HCT116 (cell line): ENCODE results near the gene CCDC159. TPM values are rescaled to one million over a fixed set of nuclear protein-coding genes. Genes with fewer than 3 reads are reported as not detected.
"Not testable (repeated sequence)": the region's sequence is repeated elsewhere in the genome, so short reads cannot be mapped to it uniquely, and the experiment has no call there.

Experiments
- ATAC-seq: fragments of 200-7000 bp; cut with Tn5 transposase; 2 replicates; pipeline ENCODE4 v1.9.1; 2020; ENCODE audit warnings: mild to moderate bottlenecking, moderate library complexity
- BruUV-seq: library from RNA; stranded (reverse); fragments of 400-500 nt; replicated peaks from 2 replicates; lab custom pipeline; 2021; lab: Mats Ljungman, UMichigan
- CTCF ChIA-PET: fragments of 300-600 bp; sonication (Branson Sonifier 250); formaldehyde crosslinking; loops from one replicate; lab custom pipeline; 2021; ENCODE audit warnings: antibody characterized with exemption; lab: Charles Lee
- POLR2A ChIA-PET: fragments of 300-600, 350-600 bp; sonication (Branson Sonifier 250); formaldehyde crosslinking; loops from one replicate; lab custom pipeline; 2021; ENCODE audit warnings: antibody characterized with exemption; lab: Charles Lee
- RAD21 ChIA-PET, 2 experiments: fragments of 300-600 bp; sonication (Branson Sonifier 250); formaldehyde crosslinking; loops; one replicate each; lab custom pipeline; 2023; ENCODE audit warnings: low total read pairs in 2 of 2; ENCODE audit not compliant: uncharacterized antibody in 2 of 2, unreplicated experiment in 2 of 2, low non-redundant PET in 1 of 2; lab: Charles Lee
- DNase-seq: peaks from one replicate; pipeline ENCODE4 v3.0.0-alpha.2; 2010; ENCODE audit warnings: low read depth, low spot score
- H2AFZ ChIP-seq: fragments of 200-600 bp; shearing (Covaris generic), sonication (generic); 2 replicates; pipeline ENCODE4 v1.6.1; 2017; ENCODE audit warnings: low read depth, mixed run types, mixed read lengths, antibody characterized with exemption, low read length; ENCODE audit not compliant: poor library complexity, severe bottlenecking
- H3K27ac ChIP-seq: 2 replicates; pipeline ENCODE4 v1.5.1; 2012; ENCODE audit warnings: low read depth, low read length
- H3K27me3 ChIP-seq: fragments of 200-600 bp; sonication (generic); 2 replicates; pipeline ENCODE4 v1.6.1; 2016; ENCODE audit warnings: mixed run types, low read length, mixed read lengths; ENCODE audit not compliant: insufficient read depth
- H3K36me3 ChIP-seq, 2 experiments: fragments of 200-500 bp in 1 of 2; fragments of 200-600 bp in 1 of 2; sonication (Bioruptor generic) in 1 of 2; sonication (generic) in 1 of 2; 2 replicates each; pipeline versions ENCODE4 v1.5.1 to v1.6.1; 2014 to 2016; ENCODE audit warnings: low read length in 2 of 2, inconsistent platforms in 1 of 2, mixed read lengths in 1 of 2, mixed run types in 1 of 2; ENCODE audit not compliant: insufficient read depth in 2 of 2, control insufficient read depth in 1 of 2
- H3K4me1 ChIP-seq, 2 experiments: fragments of 200-600 bp in 1 of 2; sonication (generic) in 1 of 2; 2 replicates each; pipeline versions ENCODE4 v1.5.1 to v1.6.1; 2012 to 2017; ENCODE audit warnings: low read length in 2 of 2, inconsistent platforms in 1 of 2, mild to moderate bottlenecking in 1 of 2, mixed read lengths in 1 of 2, mixed run types in 1 of 2, moderate library complexity in 1 of 2; ENCODE audit not compliant: insufficient read depth in 2 of 2, control insufficient read depth in 1 of 2
- H3K4me2 ChIP-seq: fragments of 200-600 bp; sonication (generic); 2 replicates; pipeline ENCODE4 v1.6.1; 2017; ENCODE audit warnings: mixed run types, low read length, mixed read lengths
- H3K4me3 ChIP-seq, 2 experiments: fragments of 200-600 bp in 1 of 2; sonication (generic) in 1 of 2; replicated peaks in 1 of 2; 2 replicates each; pipeline ENCODE4 v1.5.1; 2011 to 2016; ENCODE audit warnings: low read length in 2 of 2, control low read depth in 1 of 2, low read depth in 1 of 2, mild to moderate bottlenecking in 1 of 2, mixed read lengths in 1 of 2, mixed run types in 1 of 2
- H3K79me2 ChIP-seq: fragments of 200-600 bp; sonication (generic); 2 replicates; pipeline ENCODE4 v1.6.1; 2017; ENCODE audit warnings: mild to moderate bottlenecking, mixed run types, low read length, moderate library complexity, mixed read lengths; ENCODE audit not compliant: insufficient read depth
- H3K9ac ChIP-seq: fragments of 200-600 bp; sonication (generic); 2 replicates; pipeline ENCODE4 v1.6.1; 2016; ENCODE audit warnings: low read length, mixed read lengths
- H3K9me2 ChIP-seq: fragments of 200-600 bp; sonication (generic), shearing (Covaris generic); 2 replicates; pipeline ENCODE4 v1.6.1; 2017; ENCODE audit warnings: mixed run types, mild to moderate bottlenecking, moderate library complexity; ENCODE audit not compliant: insufficient read depth
- H3K9me3 ChIP-seq, 2 experiments: fragments of 200-500 bp in 1 of 2; fragments of 200-600 bp in 1 of 2; sonication (Bioruptor generic) in 1 of 2; sonication (generic) in 1 of 2; 2 replicates each; pipeline ENCODE4 v1.6.1; 2014 to 2017; ENCODE audit warnings: low read length in 2 of 2, mixed read lengths in 2 of 2, inconsistent platforms in 1 of 2, low read depth in 1 of 2, mild to moderate bottlenecking in 1 of 2, mixed run types in 1 of 2, moderate library complexity in 1 of 2; ENCODE audit not compliant: control insufficient read depth in 1 of 2, insufficient read depth in 1 of 2
- H4K20me1 ChIP-seq: fragments of 200-600 bp; sonication (generic), shearing (Covaris generic); 2 replicates; pipeline ENCODE4 v1.6.1; 2017; ENCODE audit warnings: mixed run types, mild to moderate bottlenecking, moderate library complexity; ENCODE audit not compliant: insufficient read depth
- ELF1 ChIP-seq: IDR thresholded peaks from 2 replicates; pipeline ENCODE4 v1.6.1; 2012; ENCODE audit warnings: low read depth, borderline replicate concordance
- JUND ChIP-seq: IDR thresholded peaks from 2 replicates; pipeline ENCODE4 v1.6.1; 2012
- MAX ChIP-seq: IDR thresholded peaks from 2 replicates; pipeline ENCODE4 v1.6.1; 2012
- POLR2AphosphoS5 ChIP-seq: IDR thresholded peaks from 2 replicates; pipeline ENCODE4 v1.6.1; 2011; ENCODE audit warnings: mild to moderate bottlenecking, low read depth, low read length, moderate library complexity
- SP1 ChIP-seq: IDR thresholded peaks from 2 replicates; pipeline ENCODE4 v1.6.1; 2012; ENCODE audit warnings: low read depth
- SRF ChIP-seq: IDR thresholded peaks from 2 replicates; pipeline ENCODE4 v1.6.1; 2012; ENCODE audit warnings: low read depth
- ZNF274 ChIP-seq: fragments of 200-500 bp; sonication (Bioruptor generic); IDR thresholded peaks from 2 replicates; pipeline ENCODE4 v1.6.1; 2014; ENCODE audit warnings: mild to moderate bottlenecking, low read depth, low read length, inconsistent platforms
- intact Hi-C: fragments of 100-400 bp; cut with micrococcal nuclease; formaldehyde crosslinking; loops from 2 replicates; pipeline ENCODE4 v1.10.0; 2022
- total RNA-seq: library from RNA; stranded (reverse); gene quantifications from one replicate; pipeline ENCODE4 v1.2.1, GENCODE V29; 2021; ENCODE audit not compliant: unreplicated experiment

CCDC159 gene
- total RNA-seq, 1 experiment from 2014 or later, result 7.7 TPM

DNA sequence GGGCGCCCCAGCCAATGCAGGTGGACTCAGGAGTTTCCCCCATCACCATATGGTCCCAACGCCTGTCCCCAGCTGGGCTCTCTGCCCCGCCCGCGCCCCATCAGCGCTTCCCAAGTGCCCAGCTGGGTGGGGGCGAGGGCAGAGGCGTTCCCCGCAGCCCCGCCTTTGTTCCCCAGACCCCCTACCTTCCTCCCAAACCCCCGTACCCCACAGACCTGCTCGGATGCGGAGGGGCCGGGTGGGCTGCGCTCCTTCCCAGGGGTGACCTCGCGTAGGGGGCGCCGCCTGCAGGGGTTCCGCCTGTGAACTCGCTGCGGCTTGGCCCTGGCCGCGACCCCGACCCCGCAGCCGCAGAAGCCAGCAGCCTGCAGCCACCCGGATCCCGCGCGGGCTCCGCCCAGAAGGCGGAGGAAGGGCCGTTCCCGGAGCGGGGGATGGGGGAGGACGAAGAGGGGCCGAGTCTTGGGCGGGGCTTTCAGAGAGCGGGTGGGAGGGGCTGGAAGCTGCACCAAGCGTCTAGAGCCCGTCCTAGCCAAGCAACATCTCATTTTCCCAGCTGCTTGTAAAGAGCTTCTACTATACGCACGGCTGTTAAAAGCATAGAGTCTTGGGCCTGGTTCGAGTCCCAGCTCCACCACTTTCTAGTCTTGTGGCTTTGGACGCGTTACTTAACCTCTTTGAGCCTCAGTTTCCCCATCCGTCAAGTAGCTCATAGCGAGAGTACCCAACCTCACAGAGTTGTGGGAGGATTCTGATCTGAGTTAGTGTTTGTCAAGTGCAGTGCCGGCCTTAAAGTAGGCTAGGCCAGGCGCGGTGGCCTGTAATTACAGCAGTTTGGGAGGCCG, 6.8 kb upstream of the CCDC159 start, which contains the start of gene RAB3D:
Gene RAB3D, minus strand, starts transcription at position 404 of the 845 bp plus-strand sequence. CDS start 2,258 bp downstream, outside the sequence.
- POLR2A ChIA-PET, result interaction anchor here (0.8 to 1.4 kb wide), 3 partner anchors 35 to 42 kb away, joined by 4 read pairs; partner anchors contain the start of gene SWSAP1
- Histone ChIP-seq H3K27me3 (no peaks in the 10 kb centered on the region), H3K79me2 (no peaks in the 10 kb centered on the region), H3K4me3 (peak within 1 kb of the TSS; percentile 69 to 86), H3K4me1 (peaks cover 21 to 38% of the 10 kb centered on the region in 2 experiments), H2AFZ (peak within 1 kb of the TSS; percentile 94), H3K27ac (peak within 1 kb of the TSS; percentile 62; the same call in 1 of the 2 replicates), H3K9me3 (peaks cover 0 to 5% of the 10 kb centered on the region in 2 experiments; a peak in 1 of 4 replicates), H3K4me2 (peak within 1 kb of the TSS; percentile 96), H3K36me3 (peaks cover 13 to 15% of the 10 kb centered on the region in 2 experiments), H4K20me1 (no peaks in the 10 kb centered on the region), H3K9ac (peak within 1 kb of the TSS; percentile 76), H3K9me2 (no peaks in the 10 kb centered on the region)
- TF ChIP-seq SP1 (peak; percentile 28; the same call in 1 of the 2 replicates), POLR2AphosphoS5 (peak; percentile 87), JUND (no peak), ELF1 (no peak), ZNF274 (no peak), MAX (no peak; the same call in 1 of the 2 replicates), SRF (no peak)
- intact Hi-C loops, result no loop called here
- ATAC-seq (peak; percentile 96), DNase-seq (peak; percentile 63)
- CTCF ChIA-PET, result interaction anchor here (0.9 to 1.6 kb wide), 3 partner anchors 35 to 101 kb away, joined by 3 read pairs; partner anchors contain the start of gene SWSAP1
- BruUV-seq, result TSS peak; percentile 36
- RAD21 ChIA-PET, result interaction anchor here in 1 of 2 experiments (0.6 kb wide), 1 partner anchor 14 kb away, joined by 3 read pairs; no protein-coding TSS in a partner anchor

DNA sequence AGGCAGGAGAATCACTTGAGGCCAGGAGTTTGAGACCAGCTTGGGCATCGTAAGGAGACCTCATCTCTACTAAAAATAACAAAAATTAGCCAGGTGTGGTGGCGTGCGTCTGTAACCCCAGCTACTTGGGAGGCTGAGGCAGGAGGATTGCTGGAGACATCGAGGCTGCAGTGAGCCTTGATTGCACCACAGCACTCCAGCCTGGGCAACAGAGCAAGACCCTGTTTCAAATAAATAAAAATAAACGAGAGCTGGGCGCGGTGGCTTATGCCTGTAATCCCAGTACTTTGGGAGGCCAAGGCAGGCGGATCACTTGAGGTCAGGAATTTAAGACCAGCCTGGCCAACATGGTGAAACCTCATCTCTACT, 6.2 kb upstream of the CCDC159 start:
- H3K27ac ChIP-seq, H3K27me3 ChIP-seq, BruUV-seq, ATAC-seq, DNase-seq, H4K20me1 ChIP-seq, H3K9me3 ChIP-seq, H3K9me2 ChIP-seq, intact Hi-C loops, H3K79me2 ChIP-seq: not testable (repeated sequence)
- RAD21 ChIA-PET, result interaction anchor here in 1 of 2 experiments (0.6 kb wide), 1 partner anchor 15 kb away, joined by 3 read pairs; no protein-coding TSS in a partner anchor
- CTCF ChIA-PET, result interaction anchor here (0.9 to 1.2 kb wide), 2 partner anchors 35 to 100 kb away, joined by 3 read pairs; partner anchors contain the start of gene SWSAP1
- Histone ChIP-seq H3K4me3 (peak overlapping the region; percentile 69 to 86), H3K4me2 (peak overlapping the region; percentile 96), H3K4me1 (peaks cover 22 to 44% of the 10 kb centered on the region in 2 experiments), H3K36me3 (peaks cover 10 to 13% of the 10 kb centered on the region in 2 experiments), H2AFZ (peak overlapping the region; percentile 94), H3K9ac (peak overlapping the region; percentile 76)
- POLR2A ChIA-PET, result interaction anchor here (0.8 to 1.0 kb wide), 2 partner anchors 34 to 41 kb away, joined by 4 read pairs; partner anchors contain the start of gene SWSAP1
